Stomach (tissue), 4 donors: ENCODE measurements around the gene DENND4A.

Source experiments
- POLR2A ChIP-seq, 4 donors: fragments of 450-650 bp; IDR thresholded peaks; one replicate each; pipeline ENCODE4 v1.6.1; 2016; ENCODE audit warnings: antibody characterized with exemption in 4 of 4, control low read depth in 2 of 4, mild to moderate bottlenecking in 1 of 4, moderate library complexity in 1 of 4
- TF ChIP-seq, protein P1 (sequence below), 7 experiments: fragments of 450-650 bp in 4 of 7; fragments of 200-600 bp in 3 of 7; sonication (generic) in 3 of 7; IDR thresholded peaks; one replicate each; pipeline ENCODE4 v1.5.1; 2016 to 2019; ENCODE audit warnings: antibody characterized with exemption in 7 of 7, control low read depth in 2 of 7, mild to moderate bottlenecking in 1 of 7

DNA sequence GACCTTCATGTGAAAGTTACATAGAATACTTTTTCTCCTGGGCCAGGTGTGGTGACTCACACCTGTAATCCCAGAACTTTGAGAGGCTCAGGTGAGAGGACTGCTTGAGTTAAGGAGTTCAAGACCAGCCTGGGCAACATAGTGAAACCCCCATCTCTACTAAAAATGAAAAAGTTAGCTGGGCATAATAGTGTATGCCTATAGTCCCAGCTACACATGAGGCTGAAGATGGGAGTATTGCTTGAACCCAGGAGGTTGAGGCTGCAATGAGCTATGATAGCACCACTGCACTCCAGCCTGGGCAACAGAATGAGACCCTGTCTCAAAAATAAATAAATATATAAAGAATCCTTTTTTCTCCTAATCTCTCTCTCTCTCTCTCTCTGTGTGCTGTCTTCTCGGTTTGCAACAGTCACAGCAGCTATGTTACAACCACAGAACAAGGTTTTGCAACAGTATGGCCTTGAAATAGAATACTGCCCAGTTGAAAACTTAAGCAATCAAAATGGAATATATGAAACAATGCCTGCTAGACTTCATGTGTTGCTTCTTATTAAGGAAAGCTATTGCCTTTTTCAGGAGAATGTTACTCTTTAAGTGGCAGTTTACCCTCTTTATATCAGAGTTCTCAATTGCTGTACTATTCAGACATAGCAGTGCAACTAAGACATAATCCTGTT is 12.3 kb upstream of the DENND4A start:
- no peak for TF ChIP-seq POLR2A (IDR thresholded peaks at IDR 0.05)
- TF ChIP-seq, protein P1, sequence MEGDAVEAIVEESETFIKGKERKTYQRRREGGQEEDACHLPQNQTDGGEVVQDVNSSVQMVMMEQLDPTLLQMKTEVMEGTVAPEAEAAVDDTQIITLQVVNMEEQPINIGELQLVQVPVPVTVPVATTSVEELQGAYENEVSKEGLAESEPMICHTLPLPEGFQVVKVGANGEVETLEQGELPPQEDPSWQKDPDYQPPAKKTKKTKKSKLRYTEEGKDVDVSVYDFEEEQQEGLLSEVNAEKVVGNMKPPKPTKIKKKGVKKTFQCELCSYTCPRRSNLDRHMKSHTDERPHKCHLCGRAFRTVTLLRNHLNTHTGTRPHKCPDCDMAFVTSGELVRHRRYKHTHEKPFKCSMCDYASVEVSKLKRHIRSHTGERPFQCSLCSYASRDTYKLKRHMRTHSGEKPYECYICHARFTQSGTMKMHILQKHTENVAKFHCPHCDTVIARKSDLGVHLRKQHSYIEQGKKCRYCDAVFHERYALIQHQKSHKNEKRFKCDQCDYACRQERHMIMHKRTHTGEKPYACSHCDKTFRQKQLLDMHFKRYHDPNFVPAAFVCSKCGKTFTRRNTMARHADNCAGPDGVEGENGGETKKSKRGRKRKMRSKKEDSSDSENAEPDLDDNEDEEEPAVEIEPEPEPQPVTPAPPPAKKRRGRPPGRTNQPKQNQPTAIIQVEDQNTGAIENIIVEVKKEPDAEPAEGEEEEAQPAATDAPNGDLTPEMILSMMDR (IDR thresholded peaks at IDR 0.05): no peak
